Parathyroid adenoma (tissue), 2 donors: ENCODE results near the gene MRPS18C.
"Not testable (repeated sequence)": the region's sequence is repeated elsewhere in the genome, so short reads cannot be mapped to it uniquely, and the experiment has no call there.

Source experiments
- H2AFZ ChIP-seq: fragments of 300-600 bp; sonication (generic); one replicate; pipeline ENCODE4 v1.7.0; 2017; ENCODE audit warnings: antibody characterized with exemption, mild to moderate bottlenecking
- H3K27ac ChIP-seq: fragments of 300-600 bp; sonication (generic); one replicate; pipeline ENCODE4 v1.7.0; 2017
- H3K27me3 ChIP-seq: fragments of 300-600 bp; sonication (generic); one replicate; pipeline ENCODE4 v1.7.0; 2017; ENCODE audit warnings: low read length; ENCODE audit not compliant: control insufficient read depth, insufficient read depth
- H3K36me3 ChIP-seq: fragments of 300-600 bp; sonication (generic); one replicate; pipeline ENCODE4 v1.7.0; 2017; ENCODE audit warnings: low read length; ENCODE audit not compliant: control insufficient read depth, insufficient read depth
- H3K4me1 ChIP-seq: fragments of 300-600 bp; sonication (generic); one replicate; pipeline ENCODE4 v1.7.0; 2017; ENCODE audit warnings: control low read depth
- H3K4me2 ChIP-seq: fragments of 300-600 bp; sonication (generic); one replicate; pipeline ENCODE4 v1.7.0; 2017; ENCODE audit warnings: low read length
- H3K4me3 ChIP-seq: fragments of 300-600 bp; sonication (generic); one replicate; pipeline ENCODE4 v1.7.0; 2017; ENCODE audit warnings: low read depth, low read length
- H3K79me2 ChIP-seq: fragments of 300-600 bp; sonication (generic); one replicate; pipeline ENCODE4 v1.7.0; 2017; ENCODE audit warnings: control low read depth
- H3K9ac ChIP-seq: fragments of 300-600 bp; sonication (generic); one replicate; pipeline ENCODE4 v1.7.0; 2017; ENCODE audit warnings: mild to moderate bottlenecking
- H3K9me3 ChIP-seq: fragments of 300-600 bp; sonication (generic); one replicate; pipeline ENCODE4 v1.7.0; 2017; ENCODE audit warnings: low read length; ENCODE audit not compliant: control insufficient read depth
- TF ChIP-seq, protein P1 (sequence below): fragments of 300-600 bp; sonication (generic); IDR thresholded peaks from one replicate; pipeline ENCODE4 v1.7.0; 2017; ENCODE audit warnings: antibody characterized with exemption, mild to moderate bottlenecking
- donor health status: primary hyperparathyroidism.

MRPS18C gene

DNA sequence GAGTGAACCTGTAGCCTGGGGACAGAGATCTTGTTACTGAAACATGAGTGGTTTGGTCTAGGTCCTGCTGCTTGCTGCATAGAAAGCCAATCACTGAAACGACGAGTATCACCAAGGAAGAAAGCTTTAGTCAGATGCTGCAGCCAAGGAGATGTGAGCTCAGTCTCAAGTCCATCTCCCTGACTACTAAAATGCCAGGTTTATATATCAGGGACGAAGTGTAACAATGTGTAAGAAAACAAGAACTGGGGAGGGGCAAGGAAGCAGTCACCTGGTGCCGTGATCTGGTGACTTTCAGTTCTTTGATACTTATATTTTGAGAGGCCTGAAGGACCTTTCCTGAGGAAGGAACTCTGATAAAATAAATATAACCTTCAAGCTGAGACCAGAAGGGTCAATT, 48.6 kb downstream of the MRPS18C start:
- H3K79me2 ChIP-seq, result no peaks in the 10 kb centered on the region
- no peak overlapping the region for H3K27ac ChIP-seq
- H3K36me3 ChIP-seq, result no peaks in the 10 kb centered on the region
- TF ChIP-seq, protein P1, sequence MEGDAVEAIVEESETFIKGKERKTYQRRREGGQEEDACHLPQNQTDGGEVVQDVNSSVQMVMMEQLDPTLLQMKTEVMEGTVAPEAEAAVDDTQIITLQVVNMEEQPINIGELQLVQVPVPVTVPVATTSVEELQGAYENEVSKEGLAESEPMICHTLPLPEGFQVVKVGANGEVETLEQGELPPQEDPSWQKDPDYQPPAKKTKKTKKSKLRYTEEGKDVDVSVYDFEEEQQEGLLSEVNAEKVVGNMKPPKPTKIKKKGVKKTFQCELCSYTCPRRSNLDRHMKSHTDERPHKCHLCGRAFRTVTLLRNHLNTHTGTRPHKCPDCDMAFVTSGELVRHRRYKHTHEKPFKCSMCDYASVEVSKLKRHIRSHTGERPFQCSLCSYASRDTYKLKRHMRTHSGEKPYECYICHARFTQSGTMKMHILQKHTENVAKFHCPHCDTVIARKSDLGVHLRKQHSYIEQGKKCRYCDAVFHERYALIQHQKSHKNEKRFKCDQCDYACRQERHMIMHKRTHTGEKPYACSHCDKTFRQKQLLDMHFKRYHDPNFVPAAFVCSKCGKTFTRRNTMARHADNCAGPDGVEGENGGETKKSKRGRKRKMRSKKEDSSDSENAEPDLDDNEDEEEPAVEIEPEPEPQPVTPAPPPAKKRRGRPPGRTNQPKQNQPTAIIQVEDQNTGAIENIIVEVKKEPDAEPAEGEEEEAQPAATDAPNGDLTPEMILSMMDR, result no peak
- H2AFZ ChIP-seq, result peak overlapping the region; percentile 41
- H3K9ac ChIP-seq, result no peak overlapping the region
- no peaks in the 10 kb centered on the region for H3K4me1 ChIP-seq
- no peak overlapping the region for H3K4me3 ChIP-seq
- no peaks in the 10 kb centered on the region for H3K27me3 ChIP-seq
- no peak overlapping the region for H3K4me2 ChIP-seq
- no peaks in the 10 kb centered on the region for H3K9me3 ChIP-seq

- no peaks in the 10 kb centered on the region for H3K36me3 ChIP-seq
- no peaks in the 10 kb centered on the region for H3K79me2 ChIP-seq
- no peak overlapping the region for H3K27ac ChIP-seq
- H3K27me3 ChIP-seq, result no peaks in the 10 kb centered on the region
- no peaks in the 10 kb centered on the region for H3K4me1 ChIP-seq
- TF ChIP-seq, protein P1, result no peak
- no peak overlapping the region for H2AFZ ChIP-seq
- H3K4me2 ChIP-seq, result no peak overlapping the region
- no peak overlapping the region for H3K4me3 ChIP-seq
- H3K9me3 ChIP-seq, result no peaks in the 10 kb centered on the region
- H3K9ac ChIP-seq, result no peak overlapping the region
These were observed 49.1 kb downstream of the MRPS18C start for GRCh38 chr4:83504996-83505395.

DNA sequence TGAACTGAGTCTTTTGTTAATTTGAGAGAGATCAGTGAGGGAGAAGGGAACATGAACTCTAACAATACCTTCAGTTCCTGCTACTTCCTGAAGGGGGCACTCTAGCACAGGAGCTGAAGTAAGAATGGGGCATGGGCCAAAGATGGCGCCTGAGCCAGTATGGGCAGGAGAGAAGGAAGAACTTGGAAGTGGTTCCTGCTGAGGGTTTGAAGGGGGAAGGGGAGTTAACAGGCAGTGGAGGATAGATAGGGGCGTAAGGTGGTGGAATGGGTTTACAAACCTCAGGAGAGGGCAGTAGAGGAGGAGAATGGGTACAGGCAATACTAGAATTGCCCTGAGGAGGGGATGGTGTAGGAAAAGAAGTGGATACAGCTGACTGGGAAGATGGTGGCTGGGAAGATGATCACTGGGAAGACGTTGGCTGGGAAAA, 53.3 kb downstream of the MRPS18C start:
- H3K4me3 ChIP-seq, H3K79me2 ChIP-seq, H3K27ac ChIP-seq, H3K9ac ChIP-seq, H3K27me3 ChIP-seq, H3K4me1 ChIP-seq, H3K9me3 ChIP-seq, H3K4me2 ChIP-seq, H3K36me3 ChIP-seq: not testable (repeated sequence)
- TF ChIP-seq, protein P1, result peak; percentile 70
- H2AFZ ChIP-seq, result peak overlapping the region; percentile 58

GRCh38 chr4:83510442-83510841, 54.6 kb downstream of the MRPS18C start:
- H3K27ac ChIP-seq, result no peak overlapping the region
- no peaks in the 10 kb centered on the region for H3K9me3 ChIP-seq
- H2AFZ ChIP-seq, result no peak overlapping the region
- no peaks in the 10 kb centered on the region for H3K79me2 ChIP-seq
- H3K27me3 ChIP-seq, result no peaks in the 10 kb centered on the region
- no peak overlapping the region for H3K4me3 ChIP-seq
- no peak overlapping the region for H3K4me2 ChIP-seq
- TF ChIP-seq, protein P1, result no peak
- H3K9ac ChIP-seq, result no peak overlapping the region
- no peaks in the 10 kb centered on the region for H3K36me3 ChIP-seq
- H3K4me1 ChIP-seq, result no peaks in the 10 kb centered on the region
